Mucosa of descending colon (tissue), 3 donors: ENCODE measurements around the gene TRIM69. TPM values are rescaled to one million over a fixed set of nuclear protein-coding genes. Genes with fewer than 3 reads are reported as not detected.
"Not testable (repeated sequence)": the region's sequence is repeated elsewhere in the genome, so short reads cannot be mapped to it uniquely, and the experiment has no call there.

Experiments
- ATAC-seq: fragments of 200-7000 bp; cut with Tn5 transposase; one replicate; pipeline ENCODE4 v1.9.1; 2020; ENCODE audit warnings: mild to moderate bottlenecking, moderate library complexity
- DNase-seq, 3 donors: peaks; one replicate each; pipeline ENCODE4 v3.0.0-alpha.2; 2020
- H3K36me3 ChIP-seq: fragments of 200-600 bp; one replicate; pipeline ENCODE4 v1.8.0; 2021; ENCODE audit warnings: low read depth, mild to moderate bottlenecking
- H3K4me1 ChIP-seq: fragments of 200-600 bp; one replicate; pipeline ENCODE4 v1.8.0; 2021; ENCODE audit warnings: low read depth, mild to moderate bottlenecking
- H3K4me3 ChIP-seq: fragments of 200-600 bp; one replicate; pipeline ENCODE4 v1.8.0; 2021; ENCODE audit warnings: mild to moderate bottlenecking
- H3K9me3 ChIP-seq: fragments of 200-600 bp; one replicate; pipeline ENCODE4 v1.8.0; 2021; ENCODE audit warnings: mild to moderate bottlenecking
- CTCF ChIP-seq: fragments of 200-600 bp; IDR thresholded peaks from one replicate; pipeline ENCODE4 v1.8.0; 2022; ENCODE audit warnings: antibody characterized with exemption, mild to moderate bottlenecking
- intact Hi-C, 2 donors: fragments of 100-400 bp; cut with DNase I in 1 of 2; cut with micrococcal nuclease in 1 of 2; formaldehyde crosslinking; loops; one replicate each; pipeline versions ENCODE4 v1.11.0 to v1.11.1; 2022; cut with DNase I, micrococcal nuclease
- total RNA-seq, 3 donors: library from RNA; stranded (reverse); fragmentation: NEBNext Ultra II Directional in 2 of 3; extraction: Animal tissue kit (Norgen Biotek cat#: 25700) in 2 of 3; gene quantifications; one replicate each; pipeline versions ENCODE4 v1.2.1 to v1.2.4, GENCODE V29; 2021 to 2023
- donor health status: DM: no; HTN: no; CAD: no; lungs with moderate emphysema.
- donor health status: DM: no; HTN: no; CAD: no.
- donor health status: DM: no; HTN: yes; CAD: no.

TRIM69 gene
- total RNA-seq, 3 donors from 2014 or later: 20.8 to 41.9 (median 21.5) TPM

- Histone ChIP-seq H3K9me3 (no peaks in the 10 kb centered on the region), H3K4me1 (no peaks in the 10 kb centered on the region), H3K36me3 (no peaks in the 10 kb centered on the region), H3K4me3 (no peak overlapping the region)
- no peak for DNase-seq
- ATAC-seq: no peak
- intact Hi-C loops: no loop called here
- TF ChIP-seq CTCF: no peak
These were observed 39.3 kb upstream of the TRIM69 start for GRCh38 chr15:44697014-44697413.

DNA sequence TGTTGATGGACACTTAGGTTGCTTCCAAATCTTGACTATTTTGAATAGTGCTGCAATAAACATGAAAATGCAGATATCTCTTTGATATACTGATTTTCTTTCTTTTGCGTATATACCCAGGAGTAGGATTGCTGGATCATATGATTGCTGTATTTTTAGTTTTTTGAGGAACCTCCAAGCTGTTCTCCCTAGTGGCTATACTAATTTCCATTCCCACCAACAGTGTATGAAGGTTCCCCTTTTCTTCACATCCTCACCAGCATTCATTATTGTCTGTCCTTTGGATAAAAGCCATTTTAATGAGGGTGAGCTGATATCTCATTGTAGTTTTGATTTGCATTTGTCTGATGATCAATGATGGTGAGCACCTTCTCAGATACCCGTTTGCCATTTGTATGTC is 37.7 kb upstream of the TRIM69 start:
- DNase-seq (no peak), ATAC-seq (no peak)
- Histone ChIP-seq H3K9me3 (peaks cover 3% of the 10 kb centered on the region), H3K36me3 (no peaks in the 10 kb centered on the region), H3K4me3 (no peak overlapping the region), H3K4me1 (no peaks in the 10 kb centered on the region)
- intact Hi-C loops: no loop called here
- no peak for TF ChIP-seq CTCF

GRCh38 chr15:44700676-44701075 is 35.7 kb upstream of the TRIM69 start:
- DNase-seq, H3K9me3 ChIP-seq, H3K36me3 ChIP-seq, H3K4me3 ChIP-seq, H3K4me1 ChIP-seq, ATAC-seq, intact Hi-C loops: not testable (repeated sequence)

GRCh38 chr15:44705986-44706385 is 30.3 kb upstream of the TRIM69 start:
- H3K4me3 ChIP-seq: no peak overlapping the region
- peaks cover 4% of the 10 kb centered on the region for H3K9me3 ChIP-seq
- intact Hi-C loops: no loop called here
- H3K4me1 ChIP-seq: peaks cover 24% of the 10 kb centered on the region
- no peak for TF ChIP-seq CTCF
- no peaks in the 10 kb centered on the region for H3K36me3 ChIP-seq
- ATAC-seq (no peak), DNase-seq (no peak)

DNA sequence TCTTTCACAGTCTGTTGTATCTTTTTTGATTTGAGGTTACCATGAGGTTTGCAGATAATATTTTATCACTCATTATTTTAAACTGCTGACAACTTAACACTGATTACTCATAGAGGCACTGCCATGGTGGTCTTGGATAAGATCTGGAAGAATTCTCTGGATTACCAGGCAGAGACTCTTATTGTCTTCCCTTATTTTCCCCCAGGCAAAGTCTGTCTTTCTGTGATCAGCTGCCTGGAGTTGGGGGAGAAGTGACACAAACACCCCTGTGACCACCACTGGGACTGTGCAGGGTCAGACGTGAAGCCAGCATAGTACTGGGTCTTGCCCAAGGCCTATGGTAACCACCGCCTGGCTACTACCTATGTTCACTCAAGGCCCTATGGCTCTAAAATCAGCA is 29.9 kb upstream of the TRIM69 start:
- H3K4me3 ChIP-seq: no peak overlapping the region
- TF ChIP-seq CTCF: no peak
- intact Hi-C loops: no loop called here
- ATAC-seq: no peak
- H3K4me1 ChIP-seq: peaks cover 24% of the 10 kb centered on the region
- no peak for DNase-seq
- H3K36me3 ChIP-seq: no peaks in the 10 kb centered on the region
- peaks cover 4% of the 10 kb centered on the region for H3K9me3 ChIP-seq

- H3K4me1 ChIP-seq: peaks cover 24% of the 10 kb centered on the region
- no peak overlapping the region for H3K4me3 ChIP-seq
- H3K36me3 ChIP-seq: no peaks in the 10 kb centered on the region
- H3K9me3 ChIP-seq: peaks cover 4% of the 10 kb centered on the region
- TF ChIP-seq CTCF: no peak
- intact Hi-C loops: no loop called here
- DNase-seq (peak; percentile 71 to 89 (median 76)), ATAC-seq (peak; percentile 68)
These were observed 29.2 kb upstream of the TRIM69 start for GRCh38 chr15:44706946-44707636.
